Liver (tissue), 3 donors: ENCODE results near the gene KRT1.

Experiments
- HNF4A ChIP-seq, 2 donors: conservative IDR thresholded peaks; 2 replicates each; pipeline ENCODE4 v1.6.1; 2016; ENCODE audit warnings: antibody characterized with exemption in 2 of 2, mild to moderate bottlenecking in 2 of 2
- NR2F2 ChIP-seq: IDR thresholded peaks from 2 replicates; pipeline ENCODE4 v1.6.1; 2016; ENCODE audit warnings: antibody characterized with exemption
- RAD21 ChIP-seq, 2 donors: IDR thresholded peaks; 2 replicates each; pipeline ENCODE4 v1.6.1; 2016; ENCODE audit warnings: antibody characterized with exemption in 2 of 2, mild to moderate bottlenecking in 2 of 2
- TF ChIP-seq, protein P1 (sequence below): IDR thresholded peaks from 2 replicates; pipeline ENCODE4 v1.6.1; 2016; ENCODE audit warnings: antibody characterized with exemption
- TF ChIP-seq, protein P2 (sequence below): IDR thresholded peaks from 2 replicates; pipeline ENCODE4 v1.6.1; 2016; ENCODE audit warnings: antibody characterized with exemption, mild to moderate bottlenecking
- TF ChIP-seq, protein P3 (sequence below): fragments of 150-350 bp; IDR thresholded peaks from 2 replicates; pipeline ENCODE4 v1.5.1; 2017; ENCODE audit warnings: improper control_type of control experiment, low read depth, low read length; ENCODE audit not compliant: missing input control
- donor health status: healthy.
- donor health status: healthy.

DNA sequence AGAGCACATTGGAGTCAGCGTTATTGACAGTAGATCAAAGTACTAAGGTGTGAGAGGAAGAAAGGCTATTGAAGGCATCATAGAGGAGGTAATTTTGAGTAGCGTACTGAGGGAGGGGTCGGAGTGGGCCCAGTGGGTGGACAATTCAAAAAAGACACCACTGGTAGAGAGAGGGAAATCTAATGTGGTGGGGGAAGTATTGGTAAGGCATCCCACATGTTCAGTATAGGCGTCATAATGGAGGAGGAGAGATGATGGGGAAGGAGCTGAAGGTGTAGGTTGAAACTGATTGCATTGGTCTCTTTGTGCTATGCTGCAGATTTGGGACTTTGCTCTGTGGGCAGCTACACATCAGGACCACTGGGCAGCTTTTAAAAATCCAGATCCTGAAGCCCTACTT is 46.8 kb upstream of the KRT1 start:
- TF ChIP-seq, protein P1, sequence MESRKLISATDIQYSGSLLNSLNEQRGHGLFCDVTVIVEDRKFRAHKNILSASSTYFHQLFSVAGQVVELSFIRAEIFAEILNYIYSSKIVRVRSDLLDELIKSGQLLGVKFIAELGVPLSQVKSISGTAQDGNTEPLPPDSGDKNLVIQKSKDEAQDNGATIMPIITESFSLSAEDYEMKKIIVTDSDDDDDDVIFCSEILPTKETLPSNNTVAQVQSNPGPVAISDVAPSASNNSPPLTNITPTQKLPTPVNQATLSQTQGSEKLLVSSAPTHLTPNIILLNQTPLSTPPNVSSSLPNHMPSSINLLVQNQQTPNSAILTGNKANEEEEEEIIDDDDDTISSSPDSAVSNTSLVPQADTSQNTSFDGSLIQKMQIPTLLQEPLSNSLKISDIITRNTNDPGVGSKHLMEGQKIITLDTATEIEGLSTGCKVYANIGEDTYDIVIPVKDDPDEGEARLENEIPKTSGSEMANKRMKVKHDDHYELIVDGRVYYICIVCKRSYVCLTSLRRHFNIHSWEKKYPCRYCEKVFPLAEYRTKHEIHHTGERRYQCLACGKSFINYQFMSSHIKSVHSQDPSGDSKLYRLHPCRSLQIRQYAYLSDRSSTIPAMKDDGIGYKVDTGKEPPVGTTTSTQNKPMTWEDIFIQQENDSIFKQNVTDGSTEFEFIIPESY: no peak
- TF ChIP-seq, protein P2, sequence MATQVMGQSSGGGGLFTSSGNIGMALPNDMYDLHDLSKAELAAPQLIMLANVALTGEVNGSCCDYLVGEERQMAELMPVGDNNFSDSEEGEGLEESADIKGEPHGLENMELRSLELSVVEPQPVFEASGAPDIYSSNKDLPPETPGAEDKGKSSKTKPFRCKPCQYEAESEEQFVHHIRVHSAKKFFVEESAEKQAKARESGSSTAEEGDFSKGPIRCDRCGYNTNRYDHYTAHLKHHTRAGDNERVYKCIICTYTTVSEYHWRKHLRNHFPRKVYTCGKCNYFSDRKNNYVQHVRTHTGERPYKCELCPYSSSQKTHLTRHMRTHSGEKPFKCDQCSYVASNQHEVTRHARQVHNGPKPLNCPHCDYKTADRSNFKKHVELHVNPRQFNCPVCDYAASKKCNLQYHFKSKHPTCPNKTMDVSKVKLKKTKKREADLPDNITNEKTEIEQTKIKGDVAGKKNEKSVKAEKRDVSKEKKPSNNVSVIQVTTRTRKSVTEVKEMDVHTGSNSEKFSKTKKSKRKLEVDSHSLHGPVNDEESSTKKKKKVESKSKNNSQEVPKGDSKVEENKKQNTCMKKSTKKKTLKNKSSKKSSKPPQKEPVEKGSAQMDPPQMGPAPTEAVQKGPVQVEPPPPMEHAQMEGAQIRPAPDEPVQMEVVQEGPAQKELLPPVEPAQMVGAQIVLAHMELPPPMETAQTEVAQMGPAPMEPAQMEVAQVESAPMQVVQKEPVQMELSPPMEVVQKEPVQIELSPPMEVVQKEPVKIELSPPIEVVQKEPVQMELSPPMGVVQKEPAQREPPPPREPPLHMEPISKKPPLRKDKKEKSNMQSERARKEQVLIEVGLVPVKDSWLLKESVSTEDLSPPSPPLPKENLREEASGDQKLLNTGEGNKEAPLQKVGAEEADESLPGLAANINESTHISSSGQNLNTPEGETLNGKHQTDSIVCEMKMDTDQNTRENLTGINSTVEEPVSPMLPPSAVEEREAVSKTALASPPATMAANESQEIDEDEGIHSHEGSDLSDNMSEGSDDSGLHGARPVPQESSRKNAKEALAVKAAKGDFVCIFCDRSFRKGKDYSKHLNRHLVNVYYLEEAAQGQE: no peak
- TF ChIP-seq RAD21 (IDR thresholded peaks at IDR 0.05) (no peak), HNF4A (conservative IDR thresholded peaks at IDR 0.05) (no peak), NR2F2 (no peak)
- TF ChIP-seq, protein P3, sequence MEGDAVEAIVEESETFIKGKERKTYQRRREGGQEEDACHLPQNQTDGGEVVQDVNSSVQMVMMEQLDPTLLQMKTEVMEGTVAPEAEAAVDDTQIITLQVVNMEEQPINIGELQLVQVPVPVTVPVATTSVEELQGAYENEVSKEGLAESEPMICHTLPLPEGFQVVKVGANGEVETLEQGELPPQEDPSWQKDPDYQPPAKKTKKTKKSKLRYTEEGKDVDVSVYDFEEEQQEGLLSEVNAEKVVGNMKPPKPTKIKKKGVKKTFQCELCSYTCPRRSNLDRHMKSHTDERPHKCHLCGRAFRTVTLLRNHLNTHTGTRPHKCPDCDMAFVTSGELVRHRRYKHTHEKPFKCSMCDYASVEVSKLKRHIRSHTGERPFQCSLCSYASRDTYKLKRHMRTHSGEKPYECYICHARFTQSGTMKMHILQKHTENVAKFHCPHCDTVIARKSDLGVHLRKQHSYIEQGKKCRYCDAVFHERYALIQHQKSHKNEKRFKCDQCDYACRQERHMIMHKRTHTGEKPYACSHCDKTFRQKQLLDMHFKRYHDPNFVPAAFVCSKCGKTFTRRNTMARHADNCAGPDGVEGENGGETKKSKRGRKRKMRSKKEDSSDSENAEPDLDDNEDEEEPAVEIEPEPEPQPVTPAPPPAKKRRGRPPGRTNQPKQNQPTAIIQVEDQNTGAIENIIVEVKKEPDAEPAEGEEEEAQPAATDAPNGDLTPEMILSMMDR: no peak
